GM18508 (cell line): ENCODE results near the gene ADAM29.
"Not testable (repeated sequence)": the region's sequence is repeated elsewhere in the genome, so short reads cannot be mapped to it uniquely, and the experiment has no call there.

Source experiments
- ATAC-seq: cut with Tn5 transposase; IDR thresholded peaks from one replicate; pipeline ENCODE4 v1.9.1; 2021; ENCODE audit warnings: moderate number of reproducible peaks; ENCODE audit not compliant: insufficient read depth, unreplicated experiment

The ADAM29 gene

DNA sequence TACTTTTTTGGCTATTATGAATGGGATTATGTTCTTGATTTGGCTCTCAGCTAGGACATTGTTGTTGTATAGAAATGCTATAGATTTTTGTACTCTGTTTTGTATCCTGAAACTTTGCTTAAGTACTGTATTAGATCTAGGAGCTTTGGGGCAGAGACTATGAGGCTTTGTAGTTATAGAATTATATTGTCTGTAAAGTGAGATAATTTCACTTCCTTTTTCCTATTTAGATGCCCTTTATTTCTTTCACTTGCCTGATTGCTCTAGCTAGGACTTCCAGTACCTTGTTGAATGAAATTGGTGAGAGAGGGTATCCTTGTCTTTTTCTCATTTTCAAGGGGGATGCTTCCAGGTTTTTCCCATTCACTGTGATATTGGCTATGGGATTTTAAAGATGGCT is 28.1 kb downstream of the ADAM29 start:
- ATAC-seq: no peak

DNA sequence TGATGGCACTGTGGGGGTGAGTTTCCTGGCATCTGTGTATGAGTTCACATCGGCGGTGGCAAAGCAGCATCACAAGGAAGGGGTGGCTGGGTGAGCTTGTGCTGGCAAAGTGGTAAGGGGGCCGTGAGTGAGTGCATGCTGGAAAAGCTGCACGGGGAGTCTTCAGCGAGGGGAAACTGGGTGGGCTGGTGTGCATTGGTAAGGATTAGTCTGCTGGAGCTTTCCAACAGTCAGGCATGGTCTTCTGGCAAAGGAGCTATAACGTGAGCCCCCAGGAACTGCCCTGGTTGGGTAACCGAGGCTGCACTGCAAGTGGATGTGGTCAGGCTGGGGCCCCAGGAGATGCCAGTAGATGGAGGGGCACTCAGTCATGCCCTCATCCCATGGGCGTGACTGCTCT is 30.7 kb downstream of the ADAM29 start:
- ATAC-seq: no peak

DNA sequence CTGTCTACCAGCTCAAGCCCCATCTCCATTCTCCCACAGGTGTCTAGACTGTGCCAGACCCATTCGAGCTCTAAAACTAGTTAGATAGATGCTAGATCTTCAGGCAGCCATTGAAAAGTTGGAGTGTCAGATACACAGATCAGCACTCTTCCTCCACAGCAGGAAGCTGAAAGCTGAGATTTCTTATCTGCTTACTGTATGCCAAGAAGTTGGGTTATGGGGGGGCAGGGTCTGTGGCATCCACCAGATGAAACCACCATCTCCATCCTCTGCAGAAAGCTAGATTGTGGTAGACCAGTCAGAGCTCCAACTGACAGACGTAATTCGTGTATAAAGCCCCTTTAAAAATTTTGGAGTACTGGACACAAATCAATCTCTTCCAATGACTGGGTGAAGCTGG is 54.8 kb downstream of the ADAM29 start:
- no peak for ATAC-seq

DNA sequence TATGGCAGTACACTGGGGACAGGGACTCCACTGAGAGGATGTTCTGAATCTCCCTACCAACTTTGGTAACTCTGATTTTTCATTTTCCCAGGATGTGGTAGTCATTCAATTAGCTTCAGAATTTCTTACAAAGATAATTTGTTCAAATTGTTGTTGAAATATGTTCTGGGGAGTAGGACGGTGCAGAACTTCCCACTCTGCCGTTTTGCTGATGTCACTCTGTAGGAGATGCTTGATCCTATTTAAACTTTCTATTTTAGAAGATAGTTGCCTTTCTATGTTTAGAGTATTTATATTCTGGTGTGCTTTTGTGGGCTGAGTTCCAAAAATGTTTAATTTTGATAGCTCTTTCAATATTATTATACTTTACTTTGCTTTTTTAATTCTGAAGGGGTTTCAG is 55.2 kb downstream of the ADAM29 start:
- ATAC-seq: no peak

DNA sequence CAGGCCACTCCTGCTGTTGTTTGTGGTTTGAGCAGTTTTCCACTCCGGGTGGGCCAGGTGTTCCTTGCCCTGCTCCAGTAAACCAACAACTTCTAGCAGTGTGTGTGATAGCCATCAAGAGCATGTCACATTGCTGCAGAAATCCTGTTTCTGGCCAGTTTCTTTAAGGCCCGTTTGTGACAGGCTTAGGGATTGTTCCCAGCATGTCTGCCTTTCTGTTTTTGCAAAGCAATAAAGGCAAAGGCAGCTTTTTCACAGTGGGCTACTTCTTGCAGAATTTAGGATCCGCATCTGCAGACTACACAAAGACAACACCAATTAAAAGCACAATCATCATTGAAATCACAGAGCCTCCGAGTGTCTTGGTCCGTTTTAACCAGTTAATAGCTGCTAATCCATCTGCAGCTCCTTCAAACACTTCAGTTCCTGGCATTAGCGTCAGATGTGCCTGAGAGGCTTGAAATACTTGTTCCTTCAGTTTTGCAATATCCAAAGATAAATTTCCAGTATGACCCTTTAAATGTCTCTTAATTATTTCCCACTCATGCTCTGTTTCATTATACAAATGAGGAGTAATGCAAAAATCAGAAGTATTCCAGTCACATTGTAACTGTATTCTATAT is 65.1 kb downstream of the ADAM29 start:
- no peak for ATAC-seq

GRCh38 chr4:174983870-174984269 is 65.7 kb downstream of the ADAM29 start:
- not testable (repeated sequence) for ATAC-seq

- ATAC-seq: no peak
These were observed 71.6 kb downstream of the ADAM29 start for GRCh38 chr4:174989791-174990190.

DNA sequence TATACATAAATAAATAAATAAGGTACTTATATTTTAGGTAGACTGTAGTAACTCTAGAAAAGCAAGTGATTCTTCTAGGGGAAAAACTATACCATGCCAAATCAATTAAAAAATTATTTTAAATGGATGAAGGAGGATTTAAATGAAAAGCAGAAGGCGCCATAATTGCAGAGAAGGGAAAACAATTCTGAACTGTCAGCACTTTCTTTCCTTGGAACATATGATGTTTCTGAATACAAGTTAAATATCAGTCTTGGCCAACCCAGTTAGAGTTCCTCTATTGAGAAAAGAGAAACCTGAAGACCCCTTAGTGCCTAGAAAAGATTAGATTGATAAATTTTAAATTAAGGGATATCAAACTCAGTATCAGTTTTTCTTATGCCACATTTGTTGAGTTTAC is 75.8 kb downstream of the ADAM29 start:
- ATAC-seq: no peak

DNA sequence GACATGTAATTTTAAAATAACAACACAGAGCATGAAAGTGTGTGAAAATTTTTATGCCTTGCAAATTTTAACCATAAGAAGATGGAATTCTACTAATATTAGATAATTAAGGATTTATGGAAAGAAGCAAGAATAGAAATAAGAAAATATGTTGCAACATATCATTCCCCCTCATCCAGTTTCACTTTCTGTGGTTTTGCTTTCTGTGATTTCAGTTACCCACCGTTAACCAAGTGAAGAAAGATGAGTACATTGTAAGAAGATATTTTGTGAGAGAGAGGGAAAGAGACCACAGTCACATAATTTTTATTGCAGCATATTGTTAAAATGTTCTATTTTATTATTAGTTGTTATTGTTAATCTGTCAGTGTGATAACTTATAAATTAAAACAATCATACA is 77.9 kb downstream of the ADAM29 start:
- ATAC-seq: no peak

DNA sequence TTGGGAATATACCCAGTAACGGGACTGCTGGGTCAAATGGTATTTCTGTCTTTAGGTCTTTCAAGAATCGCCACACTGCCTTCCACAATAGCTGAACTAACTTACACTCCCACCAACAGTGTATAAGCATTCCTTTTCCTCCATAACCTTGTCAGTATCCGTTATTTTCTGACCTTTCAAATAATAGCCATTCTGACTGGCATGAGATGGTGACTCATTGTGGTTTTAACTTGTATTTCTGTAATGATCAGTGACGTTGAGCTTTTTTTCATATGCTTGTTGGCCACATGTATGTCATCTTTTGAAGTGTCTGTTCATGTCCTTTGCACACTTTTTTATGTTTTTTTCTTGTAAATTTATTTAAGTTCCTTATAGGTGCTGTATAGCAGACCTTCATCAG is 81.2 kb downstream of the ADAM29 start:
- no peak for ATAC-seq

DNA sequence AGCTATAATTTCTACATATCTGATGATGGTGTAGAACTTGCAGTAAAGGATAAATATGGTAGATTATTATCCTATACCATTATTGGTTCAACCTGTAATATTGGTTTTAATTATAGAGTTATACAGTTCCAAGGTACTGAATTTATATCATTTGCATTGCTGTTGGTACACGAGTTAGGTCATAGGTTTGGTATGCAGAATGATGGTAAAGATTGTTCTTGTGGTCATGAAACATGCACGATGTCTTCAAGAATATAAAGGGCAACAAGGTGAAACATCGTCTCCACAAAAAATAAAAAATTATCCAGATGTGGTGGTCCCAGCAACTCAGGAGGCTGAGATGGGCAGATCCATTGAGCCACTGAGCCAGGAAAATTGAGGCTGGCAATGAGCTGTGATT is 99.6 kb downstream of the ADAM29 start:
- ATAC-seq: no peak

GRCh38 chr4:175019447-175019846 is 101.3 kb downstream of the ADAM29 start:
- not testable (repeated sequence) for ATAC-seq
